A673 (cell line): ENCODE data around the gene MYLK2. TPM values are rescaled to one million over a fixed set of nuclear protein-coding genes. Genes with fewer than 3 reads are reported as not detected.

Experiments used
- BruUV-seq: library from RNA; stranded (reverse); fragments of 400-500 nt; replicated peaks from 2 replicates; lab custom pipeline; 2021; lab: Mats Ljungman, UMichigan
- CTCF ChIA-PET: fragments of 300-600 bp; sonication (Branson Sonifier 250); formaldehyde crosslinking; loops from one replicate; lab custom pipeline; 2022; ENCODE audit warnings: antibody characterized with exemption; lab: Charles Lee
- POLR2A ChIA-PET: fragments of 300-600 bp; sonication (Branson Sonifier 250); formaldehyde crosslinking; loops from one replicate; lab custom pipeline; 2022; ENCODE audit warnings: antibody characterized with exemption; ENCODE audit not compliant: low non-redundant PET; lab: Charles Lee
- DNase-seq: peaks from one replicate; pipeline ENCODE4 v3.0.0-alpha.2; 2015; ENCODE audit warnings: low spot score
- H3K27ac ChIP-seq: fragments of 200-600 bp; sonication (generic); 2 replicates; pipeline ENCODE4 v1.5.1; 2016; ENCODE audit warnings: mixed run types, low read depth, mild to moderate bottlenecking, mixed read lengths, antibody characterized with exemption, low read length; ENCODE audit not compliant: poor library complexity, severe bottlenecking
- H3K27me3 ChIP-seq: fragments of 200-600 bp; sonication (generic); replicated peaks from 2 replicates; pipeline ENCODE4 v1.6.1; 2017; ENCODE audit warnings: mixed run types, low read depth, mild to moderate bottlenecking, mixed read lengths, antibody characterized with exemption, low read length; ENCODE audit not compliant: insufficient read depth, poor library complexity
- H3K36me3 ChIP-seq: fragments of 200-600 bp; sonication (generic); 2 replicates; pipeline ENCODE4 v1.6.1; 2016; ENCODE audit warnings: mixed run types, mild to moderate bottlenecking, mixed read lengths, antibody characterized with exemption, low read length; ENCODE audit not compliant: insufficient read depth, poor library complexity, severe bottlenecking
- H3K4me1 ChIP-seq: fragments of 200-600 bp; sonication (generic); 2 replicates; pipeline ENCODE4 v1.6.1; 2017; ENCODE audit warnings: mixed run types, mild to moderate bottlenecking, mixed read lengths, antibody characterized with exemption, low read length; ENCODE audit not compliant: insufficient read depth, poor library complexity, severe bottlenecking
- H3K4me3 ChIP-seq: fragments of 200-600 bp; sonication (generic); 2 replicates; pipeline ENCODE4 v1.5.1; 2016; ENCODE audit warnings: low read depth, mixed run types, mild to moderate bottlenecking, mixed read lengths, low read length; ENCODE audit not compliant: poor library complexity, severe bottlenecking
- H3K9me3 ChIP-seq: fragments of 200-600 bp; sonication (generic); 2 replicates; pipeline ENCODE4 v1.6.1; 2016; ENCODE audit warnings: mixed run types, low read depth, mild to moderate bottlenecking, mixed read lengths, antibody characterized with exemption, low read length; ENCODE audit not compliant: poor library complexity, severe bottlenecking
- CTCF ChIP-seq: fragments of 300-800, 200-600 bp; sonication (generic); conservative IDR thresholded peaks from 2 replicates; pipeline ENCODE4 v1.5.1; 2017; ENCODE audit warnings: low read depth, mild to moderate bottlenecking, antibody characterized with exemption, low read length, moderate library complexity, mixed read lengths
- EZH2 ChIP-seq: fragments of 200-600 bp; sonication (generic); IDR thresholded peaks from 2 replicates; pipeline ENCODE4 v1.6.1; 2017; ENCODE audit warnings: borderline replicate concordance, low read depth, mild to moderate bottlenecking, mixed read lengths, antibody characterized with exemption, low read length; ENCODE audit not compliant: poor library complexity, severe bottlenecking
- intact Hi-C: fragments of 100-400 bp; cut with micrococcal nuclease; formaldehyde crosslinking; loops from one replicate; pipeline ENCODE4 v1.10.0; 2022; ENCODE audit not compliant: unreplicated experiment
- total RNA-seq: library from RNA; stranded (reverse); gene quantifications from 2 replicates; pipeline ENCODE4 v1.2.3, GENCODE V29; 2021

The MYLK2 gene
- total RNA-seq, 1 experiment from 2014 or later = 1.3 TPM

GRCh38 chr20:31843881-31844280 is 24.7 kb downstream of the MYLK2 start:
- intact Hi-C loops = no loop called here
- TF ChIP-seq EZH2 (no peak), CTCF (no peak)
- Histone ChIP-seq H3K27ac (no peak overlapping the region), H3K4me3 (no peak overlapping the region), H3K36me3 (no peaks in the 10 kb centered on the region), H3K27me3 (peaks cover 5% of the 10 kb centered on the region), H3K9me3 (no peaks in the 10 kb centered on the region), H3K4me1 (no peaks in the 10 kb centered on the region)
- ChIA-PET CTCF (no interaction called here), POLR2A (no interaction called here)
- BruUV-seq = no TSS peak
- DNase-seq = no peak

- Histone ChIP-seq H3K4me1 (no peaks in the 10 kb centered on the region), H3K27ac (no peak overlapping the region), H3K36me3 (no peaks in the 10 kb centered on the region), H3K4me3 (no peak overlapping the region), H3K27me3 (peaks cover 14% of the 10 kb centered on the region), H3K9me3 (no peaks in the 10 kb centered on the region)
- TF ChIP-seq CTCF (no peak), EZH2 (no peak)
- no TSS peak for BruUV-seq
- intact Hi-C loops = no loop called here
- CTCF ChIA-PET = no interaction called here
- no peak for DNase-seq
- POLR2A ChIA-PET = no interaction called here
These were observed 25.7 kb downstream of the MYLK2 start for GRCh38 chr20:31844737-31845299.

- Histone ChIP-seq H3K4me3 (no peak within 1 kb of the TSS), H3K27me3 (peaks cover 19% of the 10 kb centered on the region), H3K4me1 (no peaks in the 10 kb centered on the region), H3K36me3 (no peaks in the 10 kb centered on the region), H3K9me3 (no peaks in the 10 kb centered on the region), H3K27ac (no peak within 1 kb of the TSS)
- POLR2A ChIA-PET = no interaction called here
- CTCF ChIA-PET = no interaction called here
- TF ChIP-seq EZH2 (no peak), CTCF (no peak)
- DNase-seq = no peak
- intact Hi-C loops = no loop called here
- no TSS peak for BruUV-seq
These were observed 26.2 kb downstream of the MYLK2 start, which contains the start of gene FOXS1 for GRCh38 chr20:31845300-31845863. TSS of gene FOXS1 (minus strand) at chr20:31845604. CDS start at chr20:31845542, 62 bp downstream.
